Stimulated activated CD4-positive, alpha-beta T cell treated with anti-CD3 and anti-CD28 coated beads, Interleukin-4, amount 100 ng/mL, for 48 hours (primary cell): ENCODE data around the gene UFL1.
"Not testable (repeated sequence)": the region's sequence is repeated elsewhere in the genome, so short reads cannot be mapped to it uniquely, and the experiment has no call there.

Source experiments
- DNase-seq, 2 donors: peaks; one replicate each; pipeline ENCODE4 v3.0.0-alpha.2; 2020; ENCODE audit warnings: low read depth in 2 of 2

The UFL1 gene

GRCh38 chr6:96521644-96522464, at the start of gene UFL1:
Gene UFL1 (plus strand): TSS chr6:96521806. CDS start chr6:96521874, 68 bp downstream.
- DNase-seq = peak; percentile 85 to 92

GRCh38 chr6:96472291-96472690, 49.3 kb upstream of the UFL1 start:
- DNase-seq = not testable (repeated sequence)

GRCh38 chr6:96478695-96479094, 42.9 kb upstream of the UFL1 start:
- DNase-seq = no peak

- no peak for DNase-seq
These were observed 29.7 kb upstream of the UFL1 start for GRCh38 chr6:96491926-96492325.

- DNase-seq = no peak
These were observed 21.8 kb upstream of the UFL1 start for GRCh38 chr6:96499781-96500180.

- DNase-seq = no peak
These were observed 18.7 kb upstream of the UFL1 start for GRCh38 chr6:96502915-96503314.

GRCh38 chr6:96505363-96505762, 16.2 kb upstream of the UFL1 start:
- DNase-seq = no peak

- DNase-seq = no peak
These were observed 12.3 kb upstream of the UFL1 start for GRCh38 chr6:96509281-96509680.

GRCh38 chr6:96520171-96521115, 1.2 kb upstream of the UFL1 start:
- no peak for DNase-seq

- DNase-seq = no peak
These were observed 331 bp upstream of the UFL1 start for GRCh38 chr6:96521306-96521643.

GRCh38 chr6:96522465-96523009, 931 bp downstream of the UFL1 start:
- no peak for DNase-seq

GRCh38 chr6:96528193-96528592, 6.6 kb downstream of the UFL1 start:
- DNase-seq = no peak

GRCh38 chr6:96532399-96532798, 10.8 kb downstream of the UFL1 start:
- no peak for DNase-seq

- DNase-seq = no peak
These were observed 16.1 kb downstream of the UFL1 start for GRCh38 chr6:96537726-96538125.

GRCh38 chr6:96542702-96543101, 21.1 kb downstream of the UFL1 start:
- no peak for DNase-seq

GRCh38 chr6:96545882-96546281, 24.3 kb downstream of the UFL1 start:
- DNase-seq = no peak

GRCh38 chr6:96547654-96548053, 26.0 kb downstream of the UFL1 start:
- no peak for DNase-seq

- DNase-seq = no peak
These were observed 33.0 kb downstream of the UFL1 start for GRCh38 chr6:96554558-96554957.

GRCh38 chr6:96559740-96560139, 38.1 kb downstream of the UFL1 start:
- DNase-seq = not testable (repeated sequence)

GRCh38 chr6:96562886-96563285, 41.3 kb downstream of the UFL1 start, which contains the start of gene FHL5:
Gene FHL5 (plus strand): TSS chr6:96563128. CDS start chr6:96603614, 40,486 bp downstream.
- no peak for DNase-seq

GRCh38 chr6:96563853-96564252, 42.2 kb downstream of the UFL1 start:
- no peak for DNase-seq

- no peak for DNase-seq
These were observed 48.4 kb downstream of the UFL1 start for GRCh38 chr6:96570053-96570452.
